Activated T-helper 1 cell treated with anti-CD3 and anti-CD28 coated beads, Interleukin-12 subunit alpha, Interleukin-12 subunit beta, Interleukin-2, Interleukin-4 antibody, amounts not matched to agents 30 ng/mL and 10 ng/mL and 1 ng/mL, durations not matched to agents 14 hours and 24 hours and 36 hours (primary cell): ENCODE data around the gene ROS1. TPM values are rescaled to one million over a fixed set of nuclear protein-coding genes. Genes with fewer than 3 reads are reported as not detected.
"Not testable (repeated sequence)": the region's sequence is repeated elsewhere in the genome, so short reads cannot be mapped to it uniquely, and the experiment has no call there.

Experiments
- DNase-seq: peaks from one replicate; pipeline ENCODE4 v3.0.0; 2021; ENCODE audit warnings: low spot score
- H3K27ac Mint-ChIP-seq: one replicate; pipeline ENCODE4 v1.8.0; 2021; ENCODE audit warnings: mild to moderate bottlenecking, mixed read lengths
- H3K27me3 Mint-ChIP-seq: one replicate; pipeline ENCODE4 v1.8.0; 2022; ENCODE audit warnings: mild to moderate bottlenecking, moderate library complexity, mixed read lengths; ENCODE audit not compliant: insufficient read depth
- H3K36me3 Mint-ChIP-seq: one replicate; pipeline ENCODE4 v1.8.0; 2021; ENCODE audit warnings: low read depth, mixed read lengths
- H3K4me1 Mint-ChIP-seq: one replicate; pipeline ENCODE4 v1.8.0; 2021; ENCODE audit warnings: low read depth, mixed read lengths
- H3K4me3 Mint-ChIP-seq: one replicate; pipeline ENCODE4 v1.8.0; 2021; ENCODE audit warnings: mild to moderate bottlenecking, moderate library complexity, mixed read lengths
- H3K9me3 Mint-ChIP-seq: one replicate; pipeline ENCODE4 v1.8.0; 2021; ENCODE audit warnings: mixed read lengths
- intact Hi-C: fragments of 100-400 bp; cut with micrococcal nuclease; formaldehyde crosslinking; loops from one replicate; pipeline ENCODE4 v1.15.1; 2024
- total RNA-seq: library from RNA; stranded (reverse); gene quantifications from 2 replicates; pipeline ENCODE4 v1.2.3, GENCODE V29; 2022

Gene ROS1
- total RNA-seq = not detected in 2 replicates

DNA sequence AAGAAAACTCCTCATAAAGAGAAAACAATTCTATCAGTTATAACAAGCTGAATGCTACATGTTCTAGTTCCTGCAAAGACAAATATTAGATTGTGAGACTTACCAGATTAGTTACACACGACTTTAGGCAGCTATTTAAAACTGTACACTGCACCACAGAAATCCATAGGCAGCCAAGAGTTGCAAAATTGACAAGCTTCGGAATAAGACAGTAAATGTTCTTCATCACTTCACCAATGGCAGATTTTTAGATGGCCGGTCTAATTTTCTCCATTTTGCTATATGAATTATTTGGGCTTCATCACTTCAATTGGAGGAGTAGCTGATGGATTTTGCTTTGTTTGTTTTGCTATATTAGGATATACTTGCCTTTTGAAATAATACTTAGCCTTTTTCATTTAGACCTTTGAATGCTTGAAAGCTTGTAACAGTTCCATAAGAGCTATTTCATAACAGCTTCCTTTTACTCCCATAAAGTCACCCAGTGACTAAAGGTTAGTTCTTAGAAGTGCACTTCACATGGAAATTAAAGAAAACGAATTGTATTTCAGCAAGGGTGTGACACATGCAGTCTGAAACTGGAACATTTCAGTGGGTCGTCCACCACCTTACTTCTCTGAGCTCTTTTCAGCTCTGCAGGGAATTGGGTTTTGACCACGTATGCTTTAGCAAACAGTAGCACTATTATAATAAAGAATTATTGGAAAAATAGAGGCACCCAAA lies at the start of gene ROS1:
ROS1 (minus strand) TSS at position 512 of the 723 bp plus-strand sequence; CDS start at position 226, 286 bp downstream.
- intact Hi-C loops = no loop called here
- H3K27me3 Mint-ChIP-seq = peaks cover 20% of the 10 kb centered on the region

DNA sequence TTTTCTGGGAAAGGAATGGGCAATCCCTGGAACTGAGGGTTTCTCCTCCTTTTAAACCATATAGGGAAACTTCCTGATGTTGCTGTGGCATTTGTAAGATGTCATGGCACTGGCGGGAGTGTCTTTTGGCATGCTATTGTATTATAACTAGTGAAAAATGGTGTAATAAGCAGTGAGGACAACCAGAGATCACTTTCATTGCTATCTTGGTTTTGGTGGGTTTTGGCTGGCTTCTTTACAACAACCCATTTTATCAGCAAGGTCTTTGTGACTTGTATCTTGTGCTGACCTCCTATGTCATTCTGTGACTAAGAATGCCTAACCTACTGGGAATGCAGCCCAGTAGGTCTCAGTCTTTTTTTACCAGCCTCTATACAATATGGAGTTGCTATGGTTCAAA lies 47.7 kb upstream of the ROS1 start:
- Mint-ChIP-seq H3K4me1 (peaks cover 11% of the 10 kb centered on the region), H3K27me3 (peaks cover 20% of the 10 kb centered on the region), H3K27ac (no peak overlapping the region), H3K9me3 (no peaks in the 10 kb centered on the region), H3K4me3 (no peak overlapping the region), H3K36me3 (no peaks in the 10 kb centered on the region)
- no peak for DNase-seq
- intact Hi-C loops = no loop called here

More for the DNA sequence above, at the start of gene ROS1:
- Mint-ChIP-seq H3K9me3 (no peaks in the 10 kb centered on the region), H3K36me3 (no peaks in the 10 kb centered on the region), H3K4me3 (no peak within 1 kb of the TSS), H3K27ac (no peak within 1 kb of the TSS), H3K4me1 (no peaks in the 10 kb centered on the region)
- no peak for DNase-seq

DNA sequence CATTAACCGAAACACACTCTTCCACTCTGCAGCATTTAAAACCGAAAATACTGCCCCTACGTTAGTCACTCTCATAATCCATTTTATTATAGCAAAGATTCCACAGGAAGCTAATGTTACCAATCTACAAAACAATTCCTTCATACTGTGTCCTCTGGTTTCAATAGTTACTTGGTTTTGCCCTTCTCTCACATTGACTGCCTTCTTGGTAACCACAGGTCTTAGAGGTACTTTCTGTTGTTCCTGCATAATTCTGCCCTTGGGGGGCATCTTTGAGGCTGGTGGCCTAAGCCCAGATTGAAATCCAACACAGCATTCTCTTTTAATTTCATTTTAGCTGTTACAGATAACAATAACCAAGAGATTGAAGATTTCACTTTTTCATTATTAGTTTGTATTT lies 46.9 kb upstream of the ROS1 start:
- no peaks in the 10 kb centered on the region for H3K9me3 Mint-ChIP-seq
- peaks cover 8% of the 10 kb centered on the region for H3K4me1 Mint-ChIP-seq
- H3K27ac Mint-ChIP-seq = no peak overlapping the region
- peaks cover 20% of the 10 kb centered on the region for H3K27me3 Mint-ChIP-seq
- H3K36me3 Mint-ChIP-seq = no peaks in the 10 kb centered on the region
- H3K4me3 Mint-ChIP-seq = no peak overlapping the region
- no peak for DNase-seq
- intact Hi-C loops = no loop called here

DNA sequence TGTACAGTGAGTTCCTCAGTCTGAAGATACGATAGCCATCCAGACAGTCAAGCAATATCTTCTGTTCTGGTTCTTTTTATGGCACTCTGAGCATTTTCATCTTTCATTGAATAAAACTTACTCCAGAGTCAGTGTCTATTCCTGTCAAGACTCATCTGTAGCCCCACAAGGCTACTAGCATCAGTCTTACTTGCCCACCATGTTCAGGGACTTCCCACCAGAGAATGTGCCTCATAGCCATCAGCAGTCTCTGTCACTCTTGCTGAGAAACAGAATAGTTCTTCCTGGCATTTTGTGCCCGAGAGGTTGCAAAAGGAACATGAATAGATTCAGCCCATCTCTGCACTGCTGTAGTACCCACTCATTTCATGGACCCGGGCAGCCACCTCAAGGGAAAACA lies 44.0 kb upstream of the ROS1 start:
- DNase-seq = no peak
- H3K36me3 Mint-ChIP-seq = no peaks in the 10 kb centered on the region
- H3K9me3 Mint-ChIP-seq = no peaks in the 10 kb centered on the region
- peaks cover 16% of the 10 kb centered on the region for H3K27me3 Mint-ChIP-seq
- intact Hi-C loops = no loop called here
- no peak overlapping the region for H3K4me3 Mint-ChIP-seq
- H3K27ac Mint-ChIP-seq = no peak overlapping the region
- peaks cover 15% of the 10 kb centered on the region for H3K4me1 Mint-ChIP-seq

DNA sequence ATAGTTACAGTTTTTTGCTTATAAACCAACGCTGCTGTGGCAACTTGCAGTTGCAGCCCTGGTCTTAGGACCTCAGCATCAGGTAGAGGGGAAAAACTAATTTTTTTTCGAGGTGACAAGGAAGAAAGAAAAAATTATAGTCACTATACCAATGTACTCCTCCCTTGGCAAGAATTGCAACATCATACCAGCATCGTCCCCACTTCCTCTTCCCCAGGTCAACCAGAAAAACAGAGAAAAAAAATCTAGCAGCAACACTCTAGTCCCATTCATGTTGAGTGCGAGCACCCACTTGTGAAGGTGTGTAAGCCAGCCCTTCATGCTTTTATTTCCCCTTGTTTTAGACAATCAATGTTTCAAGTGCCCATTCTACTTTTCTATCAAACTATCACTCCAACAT lies 43.6 kb upstream of the ROS1 start:
- H3K27me3 Mint-ChIP-seq = peaks cover 16% of the 10 kb centered on the region
- no peaks in the 10 kb centered on the region for H3K36me3 Mint-ChIP-seq
- no peak overlapping the region for H3K27ac Mint-ChIP-seq
- DNase-seq = no peak
- no peak overlapping the region for H3K4me3 Mint-ChIP-seq
- no peaks in the 10 kb centered on the region for H3K9me3 Mint-ChIP-seq
- intact Hi-C loops = no loop called here
- H3K4me1 Mint-ChIP-seq = peaks cover 18% of the 10 kb centered on the region

DNA sequence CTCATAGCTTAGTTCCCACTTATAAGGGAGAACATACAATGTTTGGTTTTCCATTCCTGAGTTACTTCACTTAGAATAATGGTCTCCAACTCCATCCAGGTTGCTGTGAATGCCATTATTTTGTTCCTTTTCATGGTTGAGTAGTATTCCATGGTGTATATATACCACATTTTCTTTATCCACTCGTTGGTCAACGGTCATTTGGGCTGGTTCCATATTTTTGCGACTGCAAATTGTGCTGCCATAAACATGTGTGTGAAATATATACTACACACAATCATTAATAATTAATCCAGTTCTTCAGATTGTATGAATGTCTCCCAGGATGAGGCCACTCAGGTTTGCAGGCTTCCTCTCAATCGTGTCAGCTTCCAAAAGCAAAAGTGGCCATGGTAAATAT lies 42.8 kb upstream of the ROS1 start:
- H3K4me3 Mint-ChIP-seq, H3K9me3 Mint-ChIP-seq, intact Hi-C loops, H3K36me3 Mint-ChIP-seq, H3K27ac Mint-ChIP-seq, DNase-seq: not testable (repeated sequence)
- peaks cover 15% of the 10 kb centered on the region for H3K27me3 Mint-ChIP-seq
- peaks cover 26% of the 10 kb centered on the region for H3K4me1 Mint-ChIP-seq

DNA sequence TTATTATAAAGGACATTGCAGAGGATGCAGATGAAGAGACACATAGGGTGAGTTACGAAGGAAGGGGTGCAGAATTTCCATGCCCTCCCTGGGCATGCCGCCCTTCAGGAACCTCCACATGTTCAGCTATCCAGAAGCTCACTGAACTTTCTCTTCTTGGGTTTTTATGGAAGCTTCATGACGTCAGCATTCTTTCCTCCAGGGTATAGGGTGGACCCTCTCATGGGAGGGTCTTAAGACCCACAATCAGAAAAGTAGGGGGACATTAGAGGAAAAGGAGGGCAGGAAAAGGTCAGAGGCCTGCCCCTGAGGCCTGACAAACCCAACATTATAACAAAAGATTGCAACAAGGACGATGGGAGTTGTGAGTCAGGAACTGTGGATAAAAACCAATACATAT lies 42.1 kb upstream of the ROS1 start:
- intact Hi-C loops = no loop called here
- Mint-ChIP-seq H3K36me3 (no peaks in the 10 kb centered on the region), H3K27me3 (peaks cover 20% of the 10 kb centered on the region), H3K4me3 (no peak overlapping the region), H3K27ac (no peak overlapping the region), H3K9me3 (no peaks in the 10 kb centered on the region), H3K4me1 (peaks cover 28% of the 10 kb centered on the region)
- no peak for DNase-seq

DNA sequence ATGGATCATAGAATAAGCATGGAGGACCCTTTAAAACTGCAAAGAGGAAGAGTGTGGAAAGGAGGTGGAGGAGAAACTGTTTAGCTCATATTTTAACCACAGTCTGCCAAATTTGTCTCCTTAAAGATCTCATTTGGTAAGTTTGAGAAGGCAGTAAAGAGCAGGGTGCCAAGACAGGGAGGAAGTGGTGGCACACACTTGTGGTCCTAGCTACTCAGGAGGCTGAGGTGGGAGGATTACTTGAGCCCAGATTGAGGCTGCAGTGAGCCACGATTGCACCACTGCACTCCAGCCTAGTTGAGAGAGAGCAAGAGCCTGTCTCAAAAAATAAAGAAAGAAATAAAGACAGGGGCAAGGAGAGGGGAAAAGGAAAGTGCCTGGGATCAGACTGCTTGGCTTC lies 39.9 kb upstream of the ROS1 start:
- Mint-ChIP-seq H3K36me3 (no peaks in the 10 kb centered on the region), H3K9me3 (no peaks in the 10 kb centered on the region), H3K4me1 (peaks cover 28% of the 10 kb centered on the region), H3K27me3 (peaks cover 30% of the 10 kb centered on the region), H3K27ac (no peak overlapping the region), H3K4me3 (no peak overlapping the region)
- DNase-seq = no peak
- intact Hi-C loops = loop anchor here (2.0 kb wide), 1 partner anchor 13 kb away; no protein-coding TSS in a partner anchor

DNA sequence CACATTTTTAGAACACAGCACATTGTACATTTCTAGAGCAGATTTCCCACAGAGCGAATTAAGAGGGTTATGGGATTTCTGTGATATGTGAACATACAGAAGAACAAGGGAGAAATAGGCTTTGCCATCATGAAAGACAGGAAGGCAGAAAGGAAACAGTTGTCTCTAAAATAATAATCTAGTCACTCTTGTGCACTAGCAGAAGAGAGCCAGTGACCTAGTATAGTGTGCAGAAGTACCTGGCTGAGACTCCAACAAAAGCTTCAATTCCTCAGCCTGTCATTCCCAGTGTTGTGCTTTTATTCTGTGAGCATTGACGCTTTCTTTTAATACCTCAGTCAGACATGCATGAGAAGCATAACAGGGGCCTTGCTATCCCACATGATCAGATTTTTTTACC lies 39.0 kb upstream of the ROS1 start:
- Mint-ChIP-seq H3K9me3 (no peaks in the 10 kb centered on the region), H3K4me1 (peaks cover 27% of the 10 kb centered on the region), H3K27ac (no peak overlapping the region), H3K36me3 (no peaks in the 10 kb centered on the region), H3K4me3 (no peak overlapping the region), H3K27me3 (peaks cover 30% of the 10 kb centered on the region)
- intact Hi-C loops = loop anchor here (2.0 kb wide), 1 partner anchor 14 kb away; no protein-coding TSS in a partner anchor
- no peak for DNase-seq

DNA sequence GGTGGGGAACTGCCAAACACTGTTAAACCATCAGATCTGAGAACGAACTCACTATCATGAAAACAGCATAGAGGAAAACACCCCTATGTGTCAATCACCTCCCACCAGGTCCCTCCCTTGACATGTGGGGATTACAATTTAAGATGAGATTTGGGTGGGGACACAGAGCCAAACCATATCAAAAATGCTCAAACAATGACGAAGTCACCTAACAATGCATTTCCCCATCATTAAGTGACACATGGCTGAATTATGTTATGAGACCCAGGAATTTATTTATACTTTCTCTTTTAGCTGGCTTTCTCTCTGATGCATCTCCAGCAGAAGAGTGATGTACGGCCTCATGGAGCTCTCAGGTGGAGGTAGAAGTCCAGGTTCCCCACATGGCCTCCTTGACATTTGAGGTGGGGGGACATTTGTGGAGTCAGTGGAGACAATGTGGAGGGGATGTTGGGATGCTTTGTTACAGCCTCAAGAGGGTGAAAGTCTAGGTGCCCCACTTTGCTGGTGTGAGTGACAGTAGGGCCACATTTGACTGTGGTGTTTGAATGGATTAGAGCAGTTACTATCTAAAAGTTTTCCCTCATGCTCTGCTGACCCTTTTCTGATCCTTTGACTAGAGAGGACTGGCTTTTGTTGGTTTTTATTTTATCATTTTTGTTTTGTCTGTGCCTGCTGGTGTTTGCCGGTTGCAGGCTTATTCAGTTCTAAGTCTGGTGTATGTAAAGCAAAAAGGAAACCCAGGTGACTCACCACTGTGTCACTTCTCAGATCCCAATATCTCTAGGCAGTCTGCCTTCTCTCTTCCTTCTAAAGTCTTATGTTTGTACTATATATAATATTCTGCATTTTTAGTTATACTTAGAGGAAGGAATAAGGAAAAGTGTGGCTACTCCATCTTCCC lies 38.3 kb upstream of the ROS1 start:
- intact Hi-C loops = loop anchor here (2.0 kb wide), 1 partner anchor 15 kb away; no protein-coding TSS in a partner anchor
- Mint-ChIP-seq H3K36me3 (no peaks in the 10 kb centered on the region), H3K4me3 (no peak overlapping the region), H3K27ac (no peak overlapping the region), H3K9me3 (no peaks in the 10 kb centered on the region), H3K27me3 (peaks cover 30% of the 10 kb centered on the region), H3K4me1 (peaks cover 21% of the 10 kb centered on the region)
- DNase-seq = no peak

DNA sequence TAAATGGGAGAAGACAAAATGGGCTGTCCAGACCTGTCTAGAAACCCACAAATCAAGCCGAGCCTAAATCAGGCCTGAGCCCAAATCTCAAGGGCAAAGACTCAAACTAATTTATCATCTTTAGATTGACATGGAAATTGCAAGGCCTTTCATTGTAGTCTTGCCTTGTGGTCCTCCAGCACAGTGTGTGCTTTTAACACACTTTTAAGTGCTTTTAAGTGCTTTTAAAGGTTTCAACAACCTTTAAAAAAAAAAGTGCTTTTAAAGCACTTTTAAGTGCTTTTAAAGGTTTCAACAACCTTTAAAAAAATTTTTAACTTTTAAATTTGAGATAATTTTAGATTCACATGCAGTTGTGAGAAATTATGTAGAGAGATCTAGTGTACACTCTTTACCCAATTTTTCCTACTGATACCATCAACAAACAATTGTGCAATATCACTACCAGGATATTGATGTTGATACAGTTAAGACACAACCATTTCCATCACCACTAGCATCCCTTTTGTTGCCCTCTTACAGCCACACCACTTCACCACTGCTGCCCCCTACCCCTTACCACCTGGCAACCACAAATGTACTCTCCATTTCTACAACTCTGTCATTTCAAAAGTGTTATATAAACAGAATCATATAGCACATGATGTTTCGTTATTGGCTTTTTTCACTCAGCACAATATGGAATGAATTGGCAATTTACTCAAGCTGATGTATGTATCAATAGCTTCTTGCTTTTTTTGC lies 33.6 kb upstream of the ROS1 start:
- H3K4me3 Mint-ChIP-seq = no peak overlapping the region
- no peak for DNase-seq
- peaks cover 11% of the 10 kb centered on the region for H3K4me1 Mint-ChIP-seq
- H3K36me3 Mint-ChIP-seq = no peaks in the 10 kb centered on the region
- H3K27me3 Mint-ChIP-seq = peaks cover 30% of the 10 kb centered on the region
- H3K9me3 Mint-ChIP-seq = no peaks in the 10 kb centered on the region
- no peak overlapping the region for H3K27ac Mint-ChIP-seq
- intact Hi-C loops = no loop called here

DNA sequence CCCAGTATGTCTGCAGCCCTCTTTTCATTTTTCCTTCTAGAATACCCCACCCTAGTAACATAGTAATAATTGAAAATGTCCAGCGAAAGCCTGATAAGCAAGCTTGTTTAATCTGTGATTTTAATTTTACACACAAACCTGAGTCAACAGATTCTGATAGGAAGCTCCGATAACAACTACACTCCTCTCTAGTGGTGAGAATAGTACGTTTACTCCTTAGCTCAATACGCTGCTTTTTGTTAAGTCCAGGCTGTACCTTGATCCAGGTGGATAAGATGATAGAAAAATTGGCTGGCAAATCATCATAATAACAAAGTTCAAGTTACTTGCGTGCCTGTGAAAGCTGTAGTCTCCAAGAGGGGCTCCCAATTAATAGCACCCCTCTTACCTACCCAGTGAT lies 31.3 kb upstream of the ROS1 start:
- no peak overlapping the region for H3K27ac Mint-ChIP-seq
- DNase-seq = no peak
- intact Hi-C loops = no loop called here
- no peaks in the 10 kb centered on the region for H3K36me3 Mint-ChIP-seq
- H3K4me1 Mint-ChIP-seq = no peaks in the 10 kb centered on the region
- H3K4me3 Mint-ChIP-seq = no peak overlapping the region
- peaks cover 25% of the 10 kb centered on the region for H3K27me3 Mint-ChIP-seq
- H3K9me3 Mint-ChIP-seq = no peaks in the 10 kb centered on the region
